H1 (cell line): Measurements from ENCODE around the gene AGGF1. TPM values are rescaled to one million over a fixed set of nuclear protein-coding genes. Genes with fewer than 3 reads are reported as not detected.

Experiments used
- CTCF ChIA-PET: fragments of 300-600 bp; sonication (Branson Sonifier 250); formaldehyde crosslinking; loops from one replicate; lab custom pipeline; 2021; ENCODE audit not compliant: partially characterized antibody; lab: Charles Lee
- POLR2A ChIA-PET: fragments of 300-600 bp; sonication (Branson Sonifier 250); formaldehyde crosslinking; loops from one replicate; lab custom pipeline; 2021; ENCODE audit warnings: inconsistent platforms; ENCODE audit not compliant: partially characterized antibody; lab: Charles Lee
- DNase-seq, 2 experiments: peaks; one replicate each; pipeline versions ENCODE4 v3.0.0 to v3.0.0-alpha.2; 2010 to 2022; ENCODE audit warnings: low spot score in 2 of 2, low read depth in 1 of 2, mixed read lengths in 1 of 2
- FAIRE-seq: peaks from 2 replicates; lab custom pipeline; 2011; peaks lifted over from hg19 to GRCh38; lab: Jason Lieb, UNC
- H2AFZ ChIP-seq: 2 replicates; pipeline ENCODE4 v1.8.1; 2012; ENCODE audit warnings: low read length, inconsistent platforms
- H2AK5ac ChIP-seq: 2 replicates; pipeline ENCODE4 v1.6.1; 2013; ENCODE audit warnings: low read depth, low read length
- H2BK120ac ChIP-seq: replicated peaks from 2 replicates; pipeline ENCODE3; 2013; ENCODE audit warnings: low read depth, low read length, inconsistent platforms
- H2BK12ac ChIP-seq: 2 replicates; pipeline ENCODE4 v1.6.1; 2013; ENCODE audit warnings: low read depth, low read length
- H2BK15ac ChIP-seq: 2 replicates; pipeline ENCODE4 v1.6.1; 2013; ENCODE audit warnings: low read length
- H2BK20ac ChIP-seq: 2 replicates; pipeline ENCODE4 v1.6.1; 2013; ENCODE audit warnings: low read length
- H2BK5ac ChIP-seq: 2 replicates; pipeline ENCODE4 v1.6.1; 2013; ENCODE audit warnings: low read depth, low read length
- H3K14ac ChIP-seq: 2 replicates; pipeline ENCODE4 v1.6.1; 2013; ENCODE audit warnings: inconsistent platforms; ENCODE audit not compliant: insufficient read length
- H3K18ac ChIP-seq: 2 replicates; pipeline ENCODE4 v1.6.1; 2013; ENCODE audit warnings: low read length; ENCODE audit errors: extremely low read depth
- H3K23ac ChIP-seq: 2 replicates; pipeline ENCODE4 v1.6.1; 2013; ENCODE audit warnings: inconsistent platforms; ENCODE audit not compliant: insufficient read length
- H3K23me2 ChIP-seq: 2 replicates; pipeline ENCODE4 v1.6.1; 2013; ENCODE audit warnings: low read depth, low read length
- H3K27ac ChIP-seq: 2 replicates; pipeline ENCODE4 v1.6.1; 2011; ENCODE audit warnings: low read depth, low read length, inconsistent platforms
- H3K27me3 ChIP-seq, 4 experiments: replicated peaks in 1 of 4; 1 replicate in 1 of 4; 2 replicates in 3 of 4; pipeline versions ENCODE4 v1.6.1 to v1.8.1; 2011 to 2013; ENCODE audit warnings: low read length in 3 of 4, mild to moderate bottlenecking in 3 of 4, inconsistent platforms in 2 of 4, mixed read lengths in 2 of 4, moderate library complexity in 1 of 4; ENCODE audit not compliant: control insufficient read depth in 3 of 4, insufficient read depth in 3 of 4; ENCODE audit errors: extremely low read depth in 1 of 4
- H3K36me3 ChIP-seq, 4 experiments: 2 replicates each; pipeline versions ENCODE4 v1.6.1 to v1.8.1; 2011 to 2013; ENCODE audit warnings: mild to moderate bottlenecking in 4 of 4, low read length in 3 of 4, moderate library complexity in 2 of 4, control low read depth in 1 of 4, inconsistent platforms in 1 of 4; ENCODE audit not compliant: insufficient read depth in 4 of 4, control insufficient read depth in 2 of 4
- H3K4ac ChIP-seq: replicated peaks from 2 replicates; pipeline ENCODE3; 2013; ENCODE audit warnings: low read length, low read depth, mixed read lengths, inconsistent platforms; ENCODE audit not compliant: insufficient read length
- H3K4me1 ChIP-seq, 4 experiments: replicated peaks in 1 of 4; 1 replicate in 1 of 4; 2 replicates in 3 of 4; pipeline versions ENCODE4 v1.6.1 to v1.8.1; 2011 to 2013; ENCODE audit warnings: low read length in 3 of 4, inconsistent platforms in 2 of 4, mixed read lengths in 1 of 4; ENCODE audit not compliant: insufficient read depth in 4 of 4, control insufficient read depth in 3 of 4
- H3K4me2 ChIP-seq, 2 experiments: 2 replicates each; pipeline versions ENCODE4 v1.6.1 to v1.8.1; 2011 to 2013; ENCODE audit warnings: low read depth in 2 of 2, low read length in 2 of 2, control low read depth in 1 of 2, inconsistent platforms in 1 of 2, mild to moderate bottlenecking in 1 of 2; ENCODE audit not compliant: insufficient read depth in 1 of 2
- H3K4me3 ChIP-seq, 4 experiments: fragments of 200-600, 300-600 bp in 1 of 4; sonication (generic), shearing (Covaris generic), sonication (Bioruptor Twin) in 1 of 4; 2 replicates each; pipeline versions ENCODE4 v1.5.1 to v1.8.1; 2011 to 2016; ENCODE audit warnings: low read length in 4 of 4, low read depth in 3 of 4, control low read depth in 2 of 4, inconsistent platforms in 2 of 4, mild to moderate bottlenecking in 2 of 4, mixed read lengths in 1 of 4, moderate library complexity in 1 of 4; ENCODE audit not compliant: insufficient read depth in 2 of 4; ENCODE audit errors: extremely low read depth in 1 of 4
- H3K56ac ChIP-seq: replicated peaks from 2 replicates; pipeline ENCODE3; 2013; ENCODE audit warnings: low read depth, mild to moderate bottlenecking, mixed read lengths, low read length, inconsistent platforms; ENCODE audit not compliant: insufficient read length
- H3K79me1 ChIP-seq: 2 replicates; pipeline ENCODE4 v1.6.1; 2013; ENCODE audit warnings: low read depth, low read length, control low read depth
- H3K79me2 ChIP-seq, 2 experiments: 2 replicates each; pipeline versions ENCODE4 v1.6.1 to v1.8.1; 2012 to 2013; ENCODE audit warnings: low read length in 2 of 2, mild to moderate bottlenecking in 2 of 2, inconsistent platforms in 1 of 2; ENCODE audit not compliant: insufficient read depth in 2 of 2, control insufficient read depth in 1 of 2
- H3K9ac ChIP-seq, 4 experiments: replicated peaks in 1 of 4; 1 replicate in 1 of 4; 2 replicates in 3 of 4; pipeline versions ENCODE4 v1.6.1 to v1.8.1; 2011 to 2013; ENCODE audit warnings: low read depth in 3 of 4, low read length in 3 of 4, control low read depth in 2 of 4, mild to moderate bottlenecking in 2 of 4, moderate library complexity in 2 of 4, inconsistent platforms in 1 of 4; ENCODE audit errors: extremely low read depth in 1 of 4
- H3K9me3 ChIP-seq, 2 experiments: 2 replicates each; pipeline versions ENCODE4 v1.6.1 to v1.8.1; 2012 to 2013; ENCODE audit warnings: mild to moderate bottlenecking in 2 of 2, moderate library complexity in 2 of 2, control low read depth in 1 of 2, inconsistent platforms in 1 of 2, low read depth in 1 of 2, low read length in 1 of 2, mixed read lengths in 1 of 2; ENCODE audit not compliant: insufficient read depth in 2 of 2
- H4K20me1 ChIP-seq, 2 experiments: replicated peaks in 1 of 2; 2 replicates each; pipeline versions ENCODE3 to v1.8.1; 2011 to 2013; ENCODE audit warnings: inconsistent platforms in 2 of 2, low read length in 2 of 2, mild to moderate bottlenecking in 1 of 2; ENCODE audit not compliant: insufficient read depth in 2 of 2, control insufficient read depth in 1 of 2
- H4K5ac ChIP-seq: 2 replicates; pipeline ENCODE4 v1.6.1; 2013; ENCODE audit warnings: low read length, low read depth, mixed read lengths, inconsistent platforms; ENCODE audit not compliant: insufficient read length
- H4K8ac ChIP-seq: 2 replicates; pipeline ENCODE4 v1.8.0; 2013; ENCODE audit warnings: mild to moderate bottlenecking, moderate library complexity, low read length, inconsistent platforms; ENCODE audit not compliant: insufficient read depth; ENCODE audit errors: extremely low read depth
- H4K91ac ChIP-seq: replicated peaks from 2 replicates; pipeline ENCODE3; 2013; ENCODE audit warnings: low read length, mixed read lengths, inconsistent platforms; ENCODE audit not compliant: insufficient read length
- WGBS, 2 experiments: shearing (Covaris generic) in 1 of 2; methylation state at CpG; one replicate each; pipeline versions ENCODE4 v1.1.6 to v1.1.7; 2013 to 2015; ENCODE audit warnings: low lambda C conversion rate in 2 of 2, mixed read lengths in 2 of 2, inconsistent platforms in 1 of 2, low coverage in 1 of 2, missing lambda C conversion rate in 1 of 2; ENCODE audit not compliant: insufficient replicate concordance in 2 of 2, insufficient coverage in 1 of 2, insufficient read length in 1 of 2; ENCODE audit errors: extremely low coverage in 1 of 2, missing lambda C conversion rate in 1 of 2; 5-methylcytosine and 5-hydroxymethylcytosine counted together
- polyA plus RNA-seq, 7 experiments: library from polyadenylated mRNA; depleted of rRNA in 3 of 7; stranded (reverse) in 5 of 7; unstranded in 2 of 7; fragments of >200 nt in 5 of 7; fragments of 200-250 nt in 2 of 7; gene quantifications; 1 replicate in 5 of 7; 2 replicates in 1 of 7; 4 replicates in 1 of 7; pipeline versions ENCODE4 v1.2.1 to v1.2.3, GENCODE V29; 2011 to 2013; ENCODE audit warnings: missing spikeins in 2 of 7, mixed read lengths in 2 of 7
- total RNA-seq: library from RNA; stranded (reverse); fragmentation: NEBNext Ultra II Directional; extraction: Animal tissue kit (Norgen Biotek cat#: 25700); gene quantifications from 2 replicates; pipeline ENCODE4 v1.2.1, GENCODE V29; 2021

Gene AGGF1
- total and polyA plus RNA-seq, 2 of the 8 experiments (the other 6 are each of a cell fraction or from before 2014, with no cell fraction given), result 7.3 to 19.0 TPM

DNA sequence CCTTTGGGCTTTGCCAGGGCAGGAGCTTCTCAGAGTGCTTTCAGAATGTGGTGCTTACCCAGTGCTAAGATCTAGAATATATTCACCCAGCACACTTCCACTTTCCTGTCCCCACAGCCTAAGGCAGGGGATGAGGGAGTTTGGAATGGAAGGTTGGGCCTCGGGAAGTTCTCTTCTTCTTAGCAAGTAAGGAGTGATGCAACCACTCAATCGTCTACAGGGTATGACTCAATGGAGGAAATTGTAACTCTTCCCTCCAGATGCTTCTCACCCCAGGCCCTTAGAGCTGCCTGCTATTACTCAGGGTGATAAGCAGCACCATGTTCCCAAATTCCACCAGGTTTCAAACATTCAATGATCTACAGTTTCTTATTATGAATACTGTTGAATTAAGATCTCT is 30.8 kb upstream of the AGGF1 start:
- H3K4me3 ChIP-seq, result no peak overlapping the region
- no peaks in the 10 kb centered on the region for H3K9me3 ChIP-seq
- no peak overlapping the region for H3K56ac ChIP-seq
- H4K5ac ChIP-seq, result no peak overlapping the region
- H2BK15ac ChIP-seq, result no peak overlapping the region
- no peaks in the 10 kb centered on the region for H3K4me1 ChIP-seq
- no peak overlapping the region for H3K27ac ChIP-seq
- no peaks in the 10 kb centered on the region for H4K20me1 ChIP-seq
- POLR2A ChIA-PET, result no interaction called here
- DNase-seq, result no peak
- no peaks in the 10 kb centered on the region for H3K79me1 ChIP-seq
- no peak overlapping the region for H4K8ac ChIP-seq
- no peak overlapping the region for H2AFZ ChIP-seq
- H3K4ac ChIP-seq, result no peak overlapping the region
- no peaks in the 10 kb centered on the region for H3K23me2 ChIP-seq
- no peak overlapping the region for H2AK5ac ChIP-seq
- 87% methylated on average over 2 of the region's 2 CpGs; no CpG with 5 or more reads in 1 of the 2 experiments for WGBS, 2 experiments
- H3K4me2 ChIP-seq, result no peak overlapping the region
- no peaks in the 10 kb centered on the region for H3K79me2 ChIP-seq
- H3K9ac ChIP-seq, result no peak overlapping the region
- H2BK20ac ChIP-seq, result no peak overlapping the region
- H2BK12ac ChIP-seq, result no peak overlapping the region
- H3K23ac ChIP-seq, result no peak overlapping the region
- H2BK120ac ChIP-seq, result no peak overlapping the region
- no peaks in the 10 kb centered on the region for H3K27me3 ChIP-seq
- FAIRE-seq, result no peak
- H4K91ac ChIP-seq, result no peak overlapping the region
- H2BK5ac ChIP-seq, result no peak overlapping the region
- H3K14ac ChIP-seq, result no peak overlapping the region
- no peak overlapping the region for H3K18ac ChIP-seq
- no peaks in the 10 kb centered on the region for H3K36me3 ChIP-seq
- CTCF ChIA-PET, result interaction anchor here (0.6 kb wide), 3 partner anchors 19 to 144 kb away, joined by 3 read pairs; no protein-coding TSS in a partner anchor
